ENCODE data around the gene POGZ.

Gene POGZ

DNA sequence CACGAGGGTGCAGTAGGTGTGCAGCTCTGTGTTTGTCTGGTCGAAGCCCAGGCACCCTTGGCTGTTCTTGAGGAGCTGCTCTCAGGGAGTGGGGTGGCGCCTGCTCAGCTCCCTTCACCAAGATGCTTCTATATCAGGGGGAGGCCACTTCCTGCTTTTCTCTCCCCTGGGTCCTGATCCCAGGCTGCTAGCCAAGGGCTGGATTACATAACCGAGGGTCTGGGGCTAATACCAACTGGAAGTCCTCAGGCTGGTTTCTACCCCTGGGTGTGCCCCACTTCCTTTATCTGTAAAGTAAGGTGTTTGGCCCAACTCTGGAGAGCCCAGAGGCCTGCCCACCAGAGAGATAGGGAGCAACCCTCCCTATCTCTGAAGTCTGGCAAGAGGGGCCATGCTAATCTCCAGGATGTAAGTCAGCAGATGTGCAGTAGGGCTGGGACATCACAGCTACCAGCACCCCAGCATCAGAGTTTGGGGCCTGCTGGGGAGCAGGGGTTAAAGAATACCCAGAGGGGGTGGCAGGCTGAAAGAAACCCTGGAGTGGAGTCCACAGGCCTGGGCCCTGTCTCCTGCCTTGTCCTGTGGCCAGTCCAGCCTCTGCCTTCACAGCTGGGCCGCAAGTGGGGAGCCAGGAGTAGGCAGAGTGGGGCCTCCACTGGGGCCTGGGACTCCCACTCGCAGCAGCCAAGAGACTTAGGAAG is 88.9 kb downstream of the POGZ start:
- no peak for DNase-seq (ENCODE audit: low read depth)

DNA sequence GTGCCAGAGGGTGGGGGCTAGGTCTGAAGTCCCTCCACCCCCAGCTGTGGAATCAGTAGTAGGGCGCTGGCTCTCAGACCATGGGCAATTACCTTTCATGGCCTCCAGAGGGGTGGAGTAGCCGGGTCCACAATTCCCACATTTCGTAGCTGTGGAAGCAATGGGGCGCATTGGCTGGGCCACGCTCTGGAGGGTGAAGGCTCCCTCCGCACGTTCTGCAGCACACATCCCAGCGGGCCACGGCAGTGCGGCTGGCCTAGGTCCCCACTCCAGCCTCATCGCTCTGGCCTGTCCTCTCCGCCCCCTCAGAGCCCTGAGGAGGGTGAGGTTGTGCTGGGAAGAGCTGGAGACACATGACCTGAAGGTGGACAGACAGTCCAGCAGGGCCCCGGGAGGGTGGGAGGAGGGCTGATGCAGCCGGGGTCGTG is 89.7 kb downstream of the POGZ start:
- DNase-seq (ENCODE audit: low read depth) = no peak

GRCh38 chr1:151369302-151369610 is 90.0 kb downstream of the POGZ start:
- DNase-seq (ENCODE audit: low read depth) = no peak

- DNase-seq (ENCODE audit: low read depth) = no peak
These were observed 90.6 kb downstream of the POGZ start for GRCh38 chr1:151368393-151369301.

GRCh38 chr1:151367658-151368392 is 91.5 kb downstream of the POGZ start:
- DNase-seq (ENCODE audit: low read depth) = no peak

- DNase-seq (ENCODE audit: low read depth) = no peak
These were observed 94.3 kb downstream of the POGZ start for GRCh38 chr1:151364996-151365395.

DNA sequence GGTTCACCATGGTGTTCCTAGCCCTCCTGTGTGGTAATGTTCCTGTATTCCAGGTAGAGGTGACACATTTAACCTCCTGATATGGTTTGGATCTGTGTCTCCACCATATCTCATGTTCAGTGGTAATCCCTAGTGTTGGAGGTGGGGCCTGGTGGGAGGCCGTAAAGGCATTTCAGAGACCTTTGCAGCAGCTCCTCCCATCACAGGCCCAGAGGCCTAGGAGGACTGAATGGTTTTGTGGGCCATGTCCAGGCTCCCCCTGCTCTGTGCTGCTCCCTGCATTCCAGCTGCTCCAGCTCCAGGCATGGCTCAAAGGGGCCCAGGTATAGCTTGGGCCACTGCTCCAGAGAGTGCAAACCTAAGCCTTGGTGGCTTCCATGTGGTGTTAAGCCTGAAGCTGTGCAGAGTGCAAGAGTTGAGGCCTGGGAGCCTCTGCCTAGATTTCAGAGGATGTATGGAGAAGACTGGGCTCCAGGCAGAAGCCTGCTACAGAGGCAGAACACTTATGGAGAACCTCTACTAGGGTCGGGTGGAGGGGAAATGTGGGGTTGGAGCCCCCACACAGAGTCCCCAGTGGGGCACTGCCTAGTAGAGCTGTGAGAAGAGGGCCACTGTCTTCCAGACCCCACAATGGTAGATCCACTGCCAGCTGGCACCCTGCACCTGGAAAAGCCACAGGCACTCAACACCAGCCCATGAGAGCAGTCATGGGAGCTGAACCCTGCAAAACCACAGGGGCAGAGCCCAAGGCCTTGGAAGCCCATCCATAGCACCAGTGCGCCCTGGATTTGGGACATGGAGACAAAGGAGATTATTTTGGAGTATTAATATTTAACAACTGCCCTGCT is 96.8 kb downstream of the POGZ start:
- DNase-seq (ENCODE audit: low read depth) = no peak

GRCh38 chr1:151361883-151362282 is 97.4 kb downstream of the POGZ start:
- no peak for DNase-seq (ENCODE audit: low read depth)

DNA sequence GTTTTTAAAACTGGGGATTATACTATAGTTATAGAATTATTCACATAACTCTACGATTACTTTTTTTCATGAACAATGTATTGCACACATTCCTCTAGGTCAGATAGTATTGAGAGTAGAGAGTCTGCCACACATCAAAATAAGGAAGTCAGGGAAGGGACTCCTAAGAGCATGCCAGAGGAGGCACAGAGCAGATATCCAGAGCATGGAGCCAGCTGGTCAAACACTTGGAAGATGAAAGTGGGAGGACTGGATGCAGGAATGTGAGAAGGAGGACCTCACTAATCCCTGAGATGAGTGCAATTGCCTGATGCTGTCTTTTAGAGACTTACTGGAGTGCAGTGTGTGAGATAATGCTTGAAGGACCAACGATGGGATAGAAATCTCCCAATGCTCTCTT is 102.6 kb downstream of the POGZ start:
- no peak for DNase-seq (ENCODE audit: low read depth)
